PC-9 (cell line): ENCODE results near the gene HPGDS. TPM values are rescaled to one million over a fixed set of nuclear protein-coding genes. Genes with fewer than 3 reads are reported as not detected.
"Not testable (repeated sequence)": the region's sequence is repeated elsewhere in the genome, so short reads cannot be mapped to it uniquely, and the experiment has no call there.

ENCODE experiments used
- BruUV-seq: library from RNA; stranded (reverse); fragments of 400-500 nt; replicated peaks from 2 replicates; lab custom pipeline; 2021; lab: Mats Ljungman, UMichigan
- CTCF ChIA-PET: fragments of 300-600 bp; sonication (Branson Sonifier 250); formaldehyde crosslinking; loops from one replicate; lab custom pipeline; 2022; ENCODE audit warnings: antibody characterized with exemption; lab: Charles Lee
- POLR2A ChIA-PET: fragments of 300-600 bp; sonication (Branson Sonifier 250); formaldehyde crosslinking; loops from one replicate; lab custom pipeline; 2022; ENCODE audit warnings: antibody characterized with exemption; ENCODE audit not compliant: unreplicated experiment; lab: Charles Lee
- DNase-seq, 2 experiments: peaks; one replicate each; pipeline versions ENCODE4 v3.0.0 to v3.0.0-alpha.2; 2015 to 2022; ENCODE audit warnings: mixed read lengths in 1 of 2
- H2AFZ ChIP-seq: fragments of 200-600 bp; sonication (generic); 2 replicates; pipeline ENCODE4 v1.8.1; 2017; ENCODE audit warnings: antibody characterized with exemption
- H3F3A ChIP-seq: fragments of 200-600 bp; sonication (generic); 2 replicates; pipeline ENCODE4 v1.8.1; 2017; ENCODE audit warnings: antibody characterized with exemption, mild to moderate bottlenecking, low read depth; ENCODE audit not compliant: insufficient read depth
- H3K27ac ChIP-seq: fragments of 200-600 bp; sonication (generic); 2 replicates; pipeline ENCODE4 v1.6.1; 2016; ENCODE audit warnings: mixed run types
- H3K27me3 ChIP-seq: fragments of 200-600 bp; sonication (generic); 2 replicates; pipeline ENCODE4 v1.6.1; 2016; ENCODE audit warnings: low read depth, mixed run types; ENCODE audit not compliant: insufficient read depth
- H3K36me3 ChIP-seq: fragments of 200-600 bp; sonication (generic); 2 replicates; pipeline ENCODE4 v1.6.1; 2016; ENCODE audit warnings: low read depth, mixed run types
- H3K4me1 ChIP-seq: fragments of 200-600 bp; sonication (generic); replicated peaks from 2 replicates; pipeline ENCODE4 v1.6.1; 2016; ENCODE audit warnings: mixed run types; ENCODE audit not compliant: insufficient read depth
- H3K4me2 ChIP-seq: fragments of 200-600 bp; sonication (generic); 2 replicates; pipeline ENCODE4 v1.6.1; 2017; ENCODE audit warnings: mixed run types
- H3K4me3 ChIP-seq: fragments of 200-600 bp; sonication (generic); 2 replicates; pipeline ENCODE4 v1.6.1; 2016; ENCODE audit warnings: mixed run types
- H3K79me2 ChIP-seq: fragments of 200-600 bp; sonication (generic); 2 replicates; pipeline ENCODE4 v1.6.1; 2017; ENCODE audit warnings: low read depth, mixed run types
- H3K9me2 ChIP-seq: fragments of 200-600 bp; sonication (generic); 2 replicates; pipeline ENCODE4 v1.8.1; 2017; ENCODE audit warnings: mild to moderate bottlenecking; ENCODE audit not compliant: insufficient read depth
- H3K9me3 ChIP-seq: fragments of 200-600 bp; sonication (generic); 2 replicates; pipeline ENCODE4 v1.8.1; 2016; ENCODE audit warnings: low read depth; ENCODE audit not compliant: insufficient read depth
- H4K20me1 ChIP-seq: fragments of 200-600 bp; sonication (generic); 2 replicates; pipeline ENCODE4 v1.8.1; 2017; ENCODE audit not compliant: insufficient read depth
- CTCF ChIP-seq: fragments of 200-600 bp; sonication (generic); conservative IDR thresholded peaks from 2 replicates; pipeline ENCODE4 v1.6.1; 2017; ENCODE audit warnings: mixed run types, antibody characterized with exemption, mild to moderate bottlenecking, moderate library complexity
- EZH2 ChIP-seq: fragments of 200-600 bp; sonication (generic); IDR thresholded peaks from 2 replicates; pipeline ENCODE4 v1.8.0; 2017; ENCODE audit warnings: antibody characterized with exemption, low read depth
- intact Hi-C: fragments of 100-400 bp; cut with micrococcal nuclease; formaldehyde crosslinking; loops from one replicate; pipeline ENCODE4 v1.10.0; 2022; ENCODE audit not compliant: unreplicated experiment
- total RNA-seq: library from RNA; stranded (reverse); gene quantifications from 2 replicates; pipeline ENCODE4 v1.2.3, GENCODE V29; 2021

HPGDS gene
- total RNA-seq, 1 experiment from 2014 or later: not detected

GRCh38 chr4:94304365-94304971, 38.2 kb downstream of the HPGDS start:
- no TSS peak for BruUV-seq

GRCh38 chr4:94302191-94302590, 40.4 kb downstream of the HPGDS start:
- Histone ChIP-seq H3K4me1 (no peaks in the 10 kb centered on the region), H2AFZ (no peak overlapping the region), H4K20me1 (no peaks in the 10 kb centered on the region), H3K27ac (no peak overlapping the region), H3K9me3 (no peaks in the 10 kb centered on the region), H3K79me2 (no peaks in the 10 kb centered on the region), H3K9me2 (no peaks in the 10 kb centered on the region), H3K27me3 (no peaks in the 10 kb centered on the region), H3K36me3 (no peaks in the 10 kb centered on the region), H3K4me2 (no peak overlapping the region), H3F3A (no peaks in the 10 kb centered on the region; the same call in 1 of the 2 replicates), H3K4me3 (no peak overlapping the region)
- POLR2A ChIA-PET: no interaction called here
- TF ChIP-seq EZH2 (no peak), CTCF (no peak)
- no TSS peak for BruUV-seq
- no peak for DNase-seq
- CTCF ChIA-PET: no interaction called here
- intact Hi-C loops: loop anchor here (5.0 to 10.0 kb wide), 4 partner anchors 295 to 825 kb away; no protein-coding TSS in a partner anchor

More at GRCh38 chr4:94304365-94304971, 38.2 kb downstream of the HPGDS start:
- Histone ChIP-seq H3K36me3 (no peaks in the 10 kb centered on the region), H3K9me3 (no peaks in the 10 kb centered on the region), H3K4me1 (no peaks in the 10 kb centered on the region), H4K20me1 (no peaks in the 10 kb centered on the region), H2AFZ (no peak overlapping the region), H3K4me3 (no peak overlapping the region), H3K4me2 (no peak overlapping the region), H3K27me3 (no peaks in the 10 kb centered on the region), H3K9me2 (no peaks in the 10 kb centered on the region), H3F3A (no peaks in the 10 kb centered on the region; the same call in 1 of the 2 replicates), H3K27ac (no peak overlapping the region), H3K79me2 (no peaks in the 10 kb centered on the region)
- ChIA-PET POLR2A (no interaction called here), CTCF (interaction anchor here (0.6 kb wide), 1 partner anchor 236 kb away, joined by 3 read pairs; no protein-coding TSS in a partner anchor)
- DNase-seq: peak in 1 of 2 experiments; percentile 6
- no peak for TF ChIP-seq EZH2
- TF ChIP-seq CTCF: peak; percentile 71
- intact Hi-C loops: loop anchor here (2.0 to 10.0 kb wide), 5 partner anchors 86 to 823 kb away; no protein-coding TSS in a partner anchor

GRCh38 chr4:94298725-94299252, 43.8 kb downstream of the HPGDS start:
- no peak overlapping the region for H3K4me3 ChIP-seq
- TF ChIP-seq EZH2: no peak
- TF ChIP-seq CTCF: no peak
- H3K4me1 ChIP-seq: no peaks in the 10 kb centered on the region
- H2AFZ ChIP-seq: no peak overlapping the region
- H4K20me1 ChIP-seq: no peaks in the 10 kb centered on the region
- H3K27ac ChIP-seq: no peak overlapping the region
- no peaks in the 10 kb centered on the region for H3K79me2 ChIP-seq
- no peaks in the 10 kb centered on the region; the same call in 1 of the 2 replicates for H3F3A ChIP-seq
- no TSS peak for BruUV-seq
- ChIA-PET POLR2A (no interaction called here), CTCF (no interaction called here)
- no peaks in the 10 kb centered on the region for H3K9me3 ChIP-seq
- no peak overlapping the region for H3K4me2 ChIP-seq
- H3K9me2 ChIP-seq: no peaks in the 10 kb centered on the region
- H3K36me3 ChIP-seq: no peaks in the 10 kb centered on the region
- no peaks in the 10 kb centered on the region for H3K27me3 ChIP-seq
- no peak for DNase-seq
- intact Hi-C loops: no loop called here

GRCh38 chr4:94295473-94295872, 47.2 kb downstream of the HPGDS start:
- BruUV-seq, H3K9me3 ChIP-seq, intact Hi-C loops, CTCF ChIA-PET, H3K4me1 ChIP-seq, H3F3A ChIP-seq, POLR2A ChIA-PET, H2AFZ ChIP-seq, H3K36me3 ChIP-seq, H3K4me3 ChIP-seq, H3K9me2 ChIP-seq, DNase-seq, H3K79me2 ChIP-seq, H3K27ac ChIP-seq, H3K4me2 ChIP-seq, H4K20me1 ChIP-seq, H3K27me3 ChIP-seq: not testable (repeated sequence)

GRCh38 chr4:94293981-94294380, 48.7 kb downstream of the HPGDS start:
- H3K9me3 ChIP-seq, H3K27ac ChIP-seq, BruUV-seq, H3K4me1 ChIP-seq, H3K4me2 ChIP-seq, H3K4me3 ChIP-seq, H3K79me2 ChIP-seq, POLR2A ChIA-PET, H3F3A ChIP-seq, H3K9me2 ChIP-seq, CTCF ChIA-PET, H3K36me3 ChIP-seq, H4K20me1 ChIP-seq, H2AFZ ChIP-seq, intact Hi-C loops, DNase-seq, H3K27me3 ChIP-seq: not testable (repeated sequence)
